ENCODE data around the gene STEAP1B. TPM values are rescaled to one million over a fixed set of nuclear protein-coding genes. Genes with fewer than 3 reads are reported as not detected.

STEAP1B gene
- total and polyA plus RNA-seq, 2 of the 4 experiments (the other 2 are of a cell fraction) = 7.9 to 13.8 TPM

DNA sequence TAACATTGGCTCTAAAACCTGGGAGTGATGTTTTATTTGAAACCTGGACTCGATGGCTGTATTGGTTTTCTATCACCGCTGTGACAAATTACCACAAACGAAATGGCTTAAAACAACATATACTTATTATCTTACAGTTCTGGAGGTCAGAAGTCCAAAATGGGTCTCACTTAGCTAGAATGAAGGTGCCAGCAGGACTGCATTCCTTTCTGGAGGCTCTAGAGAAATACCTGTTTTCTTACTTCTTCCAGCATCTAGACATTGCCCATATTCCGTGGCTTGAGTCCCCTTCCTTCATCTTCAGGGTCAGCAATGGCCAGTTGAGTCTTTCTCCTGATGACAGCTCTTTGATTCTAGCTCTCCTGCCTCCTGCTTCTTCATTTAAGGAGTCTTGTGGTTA, 44.3 kb upstream of the STEAP1B start:
- no peaks in the 10 kb centered on the region for H3K79me1 ChIP-seq (ENCODE audit: low read depth in 1 of 2, low read length in 2 of 2)
- no peak overlapping the region for H2BK5ac ChIP-seq (ENCODE audit: low read depth, low read length, poor library complexity, severe bottlenecking)
- no TSS peak for BruUV-seq (replicated peaks)
- H3K4me3 ChIP-seq (ENCODE audit: insufficient read depth, low read depth, low read length) = no peak overlapping the region
- dilution Hi-C loops (cut with HindIII; ENCODE audit: low sequenced_read_pairs, unreplicated experiment) = no loop called here
- H3K9me3 ChIP-seq (ENCODE audit: control insufficient read depth, insufficient read depth, low read length) = peaks cover 3% of the 10 kb centered on the region; the same call in 1 of the 2 replicates
- 86% methylated on average over 1 of the region's 4 CpGs; no CpG with 5 or more reads in 1 of the 2 experiments for WGBS, 2 experiments (ENCODE audit: extremely low coverage in 2 of 2, insufficient read length in 1 of 2)
- ATAC-seq (ENCODE audit: low read depth) (no peak), DNase-seq (no peak)
- no peak overlapping the region for H4K8ac ChIP-seq (ENCODE audit: low read depth in 2 of 2, low read length in 2 of 2)
- no peak overlapping the region for H3K18ac ChIP-seq (ENCODE audit: low read depth, low read length)
- intact Hi-C loops (cut with micrococcal nuclease) = no loop called here
- H3K9me1 ChIP-seq (ENCODE audit: insufficient read depth, low read length) = no peaks in the 10 kb centered on the region; the same call in 1 of the 2 replicates
- H2AFZ ChIP-seq (replicated peaks; ENCODE audit: low read length, poor library complexity) = no peak overlapping the region
- no peaks in the 10 kb centered on the region for H4K20me1 ChIP-seq (ENCODE audit: insufficient read depth, low read length)
- H3K36me3 ChIP-seq (ENCODE audit: control insufficient read depth, insufficient read depth, low read length) = no peaks in the 10 kb centered on the region
- POLR2A ChIA-PET (ENCODE audit: unreplicated experiment) = no interaction called here
- CTCF ChIA-PET = interaction anchor here (0.7 kb wide), 1 partner anchor 511 kb away, joined by 3 read pairs; no protein-coding TSS in a partner anchor
- H3K23ac ChIP-seq (ENCODE audit: low read depth, low read length) = no peak overlapping the region
- in situ Hi-C loops (cut with MboI; ENCODE audit: low sequenced_read_pairs) = no loop called here
- no peak overlapping the region for H2AK5ac ChIP-seq (ENCODE audit: low read depth, low read length)
- H4K5ac ChIP-seq (ENCODE audit: low read depth, low read length) = no peak overlapping the region
- H3K4me1 ChIP-seq (ENCODE audit: control insufficient read depth, insufficient read depth, low read length) = no peaks in the 10 kb centered on the region
- H3K27ac ChIP-seq (ENCODE audit: insufficient read depth, low read length) = no peak overlapping the region
- no peak overlapping the region for H3K9ac ChIP-seq (ENCODE audit: low read depth, low read length)
- no peak overlapping the region for H3K4ac ChIP-seq (ENCODE audit: low read depth, low read length)
- TF ChIP-seq FOS (IDR thresholded peaks at IDR 0.05; ENCODE audit: low read depth, low read length) (no peak), MAFK (IDR thresholded peaks at IDR 0.05; ENCODE audit: low read depth, low read length) (no peak), RCOR1 (IDR thresholded peaks at IDR 0.05; ENCODE audit: insufficient replicate concordance, low read length) (no peak), SMC3 (IDR thresholded peaks at IDR 0.05; ENCODE audit: low read depth, low read length) (no peak), NFE2L2 (IDR thresholded peaks at IDR 0.05; ENCODE audit: low read depth, low read length) (no peak), MAZ (IDR thresholded peaks at IDR 0.05; ENCODE audit: borderline replicate concordance, low read depth, low read length) (no peak), CHD1 (IDR thresholded peaks at IDR 0.05; ENCODE audit: low read depth, low read length) (no peak), RAD21 (IDR thresholded peaks at IDR 0.05; ENCODE audit: low read length) (no peak), BHLHE40 (IDR thresholded peaks at IDR 0.05; ENCODE audit: low read depth, low read length) (no peak), CEBPB (IDR thresholded peaks at IDR 0.05; ENCODE audit: low read depth, low read length) (no peak), MXI1 (IDR thresholded peaks at IDR 0.05; ENCODE audit: borderline replicate concordance, low read depth, low read length) (no peak), RFX5 (IDR thresholded peaks at IDR 0.05; ENCODE audit: low read depth, low read length) (no peak), POLR2A (IDR thresholded peaks at IDR 0.05; ENCODE audit: low read depth, low read length) (no peak)
- TF ChIP-seq, protein P1, sequence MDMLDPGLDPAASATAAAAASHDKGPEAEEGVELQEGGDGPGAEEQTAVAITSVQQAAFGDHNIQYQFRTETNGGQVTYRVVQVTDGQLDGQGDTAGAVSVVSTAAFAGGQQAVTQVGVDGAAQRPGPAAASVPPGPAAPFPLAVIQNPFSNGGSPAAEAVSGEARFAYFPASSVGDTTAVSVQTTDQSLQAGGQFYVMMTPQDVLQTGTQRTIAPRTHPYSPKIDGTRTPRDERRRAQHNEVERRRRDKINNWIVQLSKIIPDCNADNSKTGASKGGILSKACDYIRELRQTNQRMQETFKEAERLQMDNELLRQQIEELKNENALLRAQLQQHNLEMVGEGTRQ (IDR thresholded peaks at IDR 0.05; ENCODE audit: low read depth, low read length) = no peak
- TF ChIP-seq, protein P2, sequence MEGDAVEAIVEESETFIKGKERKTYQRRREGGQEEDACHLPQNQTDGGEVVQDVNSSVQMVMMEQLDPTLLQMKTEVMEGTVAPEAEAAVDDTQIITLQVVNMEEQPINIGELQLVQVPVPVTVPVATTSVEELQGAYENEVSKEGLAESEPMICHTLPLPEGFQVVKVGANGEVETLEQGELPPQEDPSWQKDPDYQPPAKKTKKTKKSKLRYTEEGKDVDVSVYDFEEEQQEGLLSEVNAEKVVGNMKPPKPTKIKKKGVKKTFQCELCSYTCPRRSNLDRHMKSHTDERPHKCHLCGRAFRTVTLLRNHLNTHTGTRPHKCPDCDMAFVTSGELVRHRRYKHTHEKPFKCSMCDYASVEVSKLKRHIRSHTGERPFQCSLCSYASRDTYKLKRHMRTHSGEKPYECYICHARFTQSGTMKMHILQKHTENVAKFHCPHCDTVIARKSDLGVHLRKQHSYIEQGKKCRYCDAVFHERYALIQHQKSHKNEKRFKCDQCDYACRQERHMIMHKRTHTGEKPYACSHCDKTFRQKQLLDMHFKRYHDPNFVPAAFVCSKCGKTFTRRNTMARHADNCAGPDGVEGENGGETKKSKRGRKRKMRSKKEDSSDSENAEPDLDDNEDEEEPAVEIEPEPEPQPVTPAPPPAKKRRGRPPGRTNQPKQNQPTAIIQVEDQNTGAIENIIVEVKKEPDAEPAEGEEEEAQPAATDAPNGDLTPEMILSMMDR (conservative IDR thresholded peaks at IDR 0.05; ENCODE audit: low read depth, low read length) = no peak
- TF ChIP-seq, protein P3, sequence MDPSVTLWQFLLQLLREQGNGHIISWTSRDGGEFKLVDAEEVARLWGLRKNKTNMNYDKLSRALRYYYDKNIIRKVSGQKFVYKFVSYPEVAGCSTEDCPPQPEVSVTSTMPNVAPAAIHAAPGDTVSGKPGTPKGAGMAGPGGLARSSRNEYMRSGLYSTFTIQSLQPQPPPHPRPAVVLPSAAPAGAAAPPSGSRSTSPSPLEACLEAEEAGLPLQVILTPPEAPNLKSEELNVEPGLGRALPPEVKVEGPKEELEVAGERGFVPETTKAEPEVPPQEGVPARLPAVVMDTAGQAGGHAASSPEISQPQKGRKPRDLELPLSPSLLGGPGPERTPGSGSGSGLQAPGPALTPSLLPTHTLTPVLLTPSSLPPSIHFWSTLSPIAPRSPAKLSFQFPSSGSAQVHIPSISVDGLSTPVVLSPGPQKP (IDR thresholded peaks at IDR 0.05; ENCODE audit: borderline replicate concordance, low read depth, low read length) = no peak
- H3K27me3 ChIP-seq (ENCODE audit: control insufficient read depth, insufficient read depth, low read length) = peaks cover 25% of the 10 kb centered on the region
- no peak overlapping the region for H2BK20ac ChIP-seq (ENCODE audit: low read depth, low read length)
- H2BK120ac ChIP-seq (ENCODE audit: low read depth, low read length) = no peak overlapping the region
- H2AK9ac ChIP-seq (replicated peaks; ENCODE audit: low read depth, low read length, poor library complexity) = no peak overlapping the region
- no peak overlapping the region for H2BK15ac ChIP-seq (ENCODE audit: low read depth, low read length)
- H3K56ac ChIP-seq (ENCODE audit: extremely low read depth, insufficient read depth, low read length) = no peak overlapping the region
- no peak overlapping the region for H3K14ac ChIP-seq (replicated peaks; ENCODE audit: low read depth, low read length)
- H4K91ac ChIP-seq (ENCODE audit: insufficient read depth, low read depth, low read length) = no peak overlapping the region
- no peak overlapping the region for H3K4me2 ChIP-seq (ENCODE audit: low read depth, low read length)
